GM19397 (cell line): Measurements from ENCODE around the gene CRYBG1.
A peak's percentile ranks its signal among the peaks of the same experiment; 100 is the strongest.

Experiments used
- ATAC-seq: cut with Tn5 transposase; IDR thresholded peaks from one replicate; pipeline ENCODE4 v1.9.1; 2021; ENCODE audit warnings: mild to moderate bottlenecking, moderate library complexity; ENCODE audit not compliant: unreplicated experiment

CRYBG1 gene, protein sequence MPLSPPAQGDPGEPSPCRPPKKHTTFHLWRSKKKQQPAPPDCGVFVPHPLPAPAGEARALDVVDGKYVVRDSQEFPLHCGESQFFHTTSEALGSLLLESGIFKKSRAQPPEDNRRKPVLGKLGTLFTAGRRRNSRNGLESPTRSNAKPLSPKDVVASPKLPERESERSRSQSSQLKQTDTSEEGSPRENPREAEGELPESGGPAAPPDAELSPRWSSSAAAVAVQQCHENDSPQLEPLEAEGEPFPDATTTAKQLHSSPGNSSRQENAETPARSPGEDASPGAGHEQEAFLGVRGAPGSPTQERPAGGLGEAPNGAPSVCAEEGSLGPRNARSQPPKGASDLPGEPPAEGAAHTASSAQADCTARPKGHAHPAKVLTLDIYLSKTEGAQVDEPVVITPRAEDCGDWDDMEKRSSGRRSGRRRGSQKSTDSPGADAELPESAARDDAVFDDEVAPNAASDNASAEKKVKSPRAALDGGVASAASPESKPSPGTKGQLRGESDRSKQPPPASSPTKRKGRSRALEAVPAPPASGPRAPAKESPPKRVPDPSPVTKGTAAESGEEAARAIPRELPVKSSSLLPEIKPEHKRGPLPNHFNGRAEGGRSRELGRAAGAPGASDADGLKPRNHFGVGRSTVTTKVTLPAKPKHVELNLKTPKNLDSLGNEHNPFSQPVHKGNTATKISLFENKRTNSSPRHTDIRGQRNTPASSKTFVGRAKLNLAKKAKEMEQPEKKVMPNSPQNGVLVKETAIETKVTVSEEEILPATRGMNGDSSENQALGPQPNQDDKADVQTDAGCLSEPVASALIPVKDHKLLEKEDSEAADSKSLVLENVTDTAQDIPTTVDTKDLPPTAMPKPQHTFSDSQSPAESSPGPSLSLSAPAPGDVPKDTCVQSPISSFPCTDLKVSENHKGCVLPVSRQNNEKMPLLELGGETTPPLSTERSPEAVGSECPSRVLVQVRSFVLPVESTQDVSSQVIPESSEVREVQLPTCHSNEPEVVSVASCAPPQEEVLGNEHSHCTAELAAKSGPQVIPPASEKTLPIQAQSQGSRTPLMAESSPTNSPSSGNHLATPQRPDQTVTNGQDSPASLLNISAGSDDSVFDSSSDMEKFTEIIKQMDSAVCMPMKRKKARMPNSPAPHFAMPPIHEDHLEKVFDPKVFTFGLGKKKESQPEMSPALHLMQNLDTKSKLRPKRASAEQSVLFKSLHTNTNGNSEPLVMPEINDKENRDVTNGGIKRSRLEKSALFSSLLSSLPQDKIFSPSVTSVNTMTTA (N-terminal part only)

GRCh38 chr6:106360410-106360988, at the start of gene CRYBG1:
Gene CRYBG1, plus strand, starts transcription at chr6:106360717. Its CDS starts 192 bp downstream, at chr6:106360909.
- no peak for ATAC-seq

DNA sequence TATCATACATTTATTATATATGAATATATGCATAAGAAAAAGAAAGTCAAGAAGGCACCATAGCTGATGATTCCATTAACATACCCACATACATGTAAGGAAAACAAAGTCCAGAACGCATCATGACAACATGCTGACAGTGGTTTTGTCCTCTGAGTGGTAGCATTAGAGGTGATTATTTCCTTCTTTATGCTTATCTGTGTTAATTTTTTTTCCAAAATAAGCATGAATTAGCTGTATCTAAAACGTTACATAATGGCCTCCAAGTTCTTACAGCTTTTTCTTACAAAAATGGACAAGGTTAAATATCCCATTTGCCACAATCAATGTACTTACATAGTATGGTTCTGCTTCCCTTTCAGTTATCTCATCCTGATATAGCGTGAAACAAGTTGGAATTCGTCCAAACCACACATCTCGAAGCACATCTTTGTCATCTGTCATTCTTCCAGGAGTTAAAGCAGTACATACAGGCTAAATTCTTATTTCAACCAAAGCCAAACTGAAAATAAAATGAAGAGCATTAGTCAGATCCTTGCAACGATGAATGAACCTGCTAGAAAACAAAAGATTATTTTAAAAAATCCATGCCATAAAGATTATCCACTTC, 44.6 kb upstream of the CRYBG1 start:
- no peak for ATAC-seq

DNA sequence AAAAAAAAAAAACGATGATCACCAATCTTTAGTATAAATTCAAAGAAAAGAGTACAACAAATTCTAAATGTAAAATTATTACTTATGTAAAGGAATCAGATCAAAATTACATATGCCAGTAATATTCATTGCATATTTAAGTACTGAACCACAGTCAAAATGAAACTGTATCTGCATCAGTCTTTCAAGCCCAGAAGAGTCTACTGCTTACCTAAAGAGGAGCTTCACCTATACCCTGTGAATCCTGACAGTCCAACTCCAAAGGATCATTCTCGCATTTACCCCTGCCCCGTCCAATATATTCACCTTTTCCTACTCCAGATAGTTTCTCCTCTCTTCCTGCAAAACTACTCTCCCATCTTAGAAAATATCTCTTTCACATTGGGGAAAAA, 44.1 kb upstream of the CRYBG1 start:
- ATAC-seq, result no peak

DNA sequence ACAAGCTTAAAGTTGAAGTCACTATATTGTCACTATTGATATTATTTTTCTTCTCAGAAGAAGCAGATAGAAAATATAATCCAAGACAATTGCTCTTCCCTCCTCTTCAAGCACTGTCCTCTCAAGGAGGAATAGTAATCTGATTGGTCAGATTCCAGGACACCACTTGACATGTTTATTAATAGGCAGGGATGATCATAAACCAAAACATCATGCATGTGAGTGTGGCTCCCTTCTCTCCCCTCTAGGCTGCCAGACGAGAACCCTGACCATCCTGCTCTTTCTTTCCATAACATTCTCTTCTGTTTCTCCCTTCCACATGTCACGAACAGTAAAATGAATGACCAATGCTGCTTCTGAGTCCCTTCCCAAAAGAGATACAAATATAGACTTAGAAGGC, 42.5 kb upstream of the CRYBG1 start:
- ATAC-seq, result no peak

DNA sequence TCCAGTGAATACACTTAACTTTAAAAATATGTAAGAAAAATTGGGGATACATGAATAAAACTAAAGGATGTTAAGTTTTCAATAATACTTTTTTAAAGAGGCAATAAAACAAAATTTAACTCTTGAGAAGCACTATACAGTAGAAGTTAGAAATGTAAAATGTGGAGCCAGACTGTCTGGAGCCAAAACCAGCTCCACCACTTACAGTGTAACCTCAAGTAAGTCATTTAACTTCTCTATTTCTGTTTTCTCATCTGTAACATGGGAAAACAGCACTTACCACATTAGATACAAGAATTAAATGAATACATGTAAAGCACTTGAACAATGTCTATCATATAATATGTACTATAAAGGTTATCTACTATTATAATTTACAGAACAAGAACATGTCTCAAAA, 41.7 kb upstream of the CRYBG1 start:
- no peak for ATAC-seq

- ATAC-seq, result no peak
Measured at GRCh38 chr6:106321940-106322339, 38.6 kb upstream of the CRYBG1 start.

DNA sequence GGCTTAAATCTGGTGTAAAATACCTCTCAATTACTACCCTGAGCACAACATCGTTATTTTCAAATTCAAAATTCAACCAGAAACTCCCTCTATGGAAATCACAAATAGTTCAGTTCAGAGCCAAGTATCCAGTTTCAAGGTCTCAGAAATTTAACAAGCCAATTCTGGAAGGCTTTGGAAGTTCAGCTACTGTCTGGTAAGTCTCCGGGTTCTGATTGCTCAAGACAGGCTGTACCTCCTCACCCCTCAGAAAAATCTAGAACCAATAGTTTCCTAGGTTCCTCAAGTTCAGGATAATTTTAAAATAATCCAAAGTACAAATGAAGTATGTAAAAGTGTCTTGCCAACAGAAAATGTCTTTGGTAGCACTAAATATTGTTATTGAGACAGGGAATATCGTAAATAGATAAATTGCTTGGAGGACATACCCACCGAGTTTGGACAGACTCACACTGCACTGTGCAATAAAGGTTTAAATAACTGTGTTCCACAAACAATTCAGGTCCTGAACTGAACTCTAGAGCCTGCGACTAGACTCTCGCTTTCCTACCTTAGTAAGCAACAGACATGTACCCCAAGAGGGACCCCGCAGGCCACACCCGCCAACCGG, 35.7 kb upstream of the CRYBG1 start:
- ATAC-seq, result no peak

DNA sequence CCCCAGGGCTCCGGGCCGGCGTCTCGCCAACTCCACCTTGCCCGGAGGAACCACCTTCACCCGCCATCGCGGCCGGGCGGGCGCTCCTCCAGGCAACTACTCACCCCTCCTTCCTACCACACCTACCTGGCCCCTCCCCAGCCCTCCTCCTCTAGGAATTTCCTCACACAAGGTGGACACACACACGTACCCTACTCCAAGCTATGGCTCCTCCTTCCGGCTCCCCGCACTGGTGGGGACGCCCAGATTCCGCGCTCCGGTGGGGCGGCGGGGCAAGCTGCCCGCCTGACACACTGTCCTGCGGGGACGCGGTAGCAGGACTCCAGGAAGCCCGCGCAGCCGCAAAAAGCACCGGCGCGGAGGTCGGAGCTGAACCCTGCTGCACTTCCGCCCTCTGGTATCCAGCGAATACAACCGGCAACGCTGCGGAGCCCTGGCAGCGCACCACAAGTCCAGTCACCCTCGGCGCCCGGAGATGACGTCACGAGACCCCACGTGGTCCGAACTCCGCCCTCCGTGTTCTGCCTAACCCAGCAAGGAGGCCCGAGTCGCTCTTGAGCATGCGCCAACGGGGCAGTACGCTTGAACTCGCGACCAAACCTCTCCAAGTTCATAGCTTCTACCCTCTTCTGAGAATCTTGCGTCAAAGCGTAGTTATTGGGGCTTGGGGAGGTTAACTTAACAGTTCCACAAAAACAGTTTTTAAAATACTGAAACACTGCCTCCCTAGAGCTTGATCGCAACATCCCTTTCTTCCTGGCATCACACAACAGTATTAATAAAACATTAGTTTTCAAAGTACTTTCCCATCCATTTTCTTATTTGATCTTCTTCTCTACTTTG, 35.0 kb upstream of the CRYBG1 start, which contains the start of gene ATG5:
Gene ATG5, minus strand, starts transcription at position 425 of the 843 bp plus-strand sequence. CDS start 9,552 bp downstream, outside the sequence.
- peak; percentile 93 for ATAC-seq

GRCh38 chr6:106334646-106335448, 25.7 kb upstream of the CRYBG1 start:
- ATAC-seq, result no peak

- no peak for ATAC-seq
Measured at GRCh38 chr6:106339334-106340029, 21.0 kb upstream of the CRYBG1 start.

DNA sequence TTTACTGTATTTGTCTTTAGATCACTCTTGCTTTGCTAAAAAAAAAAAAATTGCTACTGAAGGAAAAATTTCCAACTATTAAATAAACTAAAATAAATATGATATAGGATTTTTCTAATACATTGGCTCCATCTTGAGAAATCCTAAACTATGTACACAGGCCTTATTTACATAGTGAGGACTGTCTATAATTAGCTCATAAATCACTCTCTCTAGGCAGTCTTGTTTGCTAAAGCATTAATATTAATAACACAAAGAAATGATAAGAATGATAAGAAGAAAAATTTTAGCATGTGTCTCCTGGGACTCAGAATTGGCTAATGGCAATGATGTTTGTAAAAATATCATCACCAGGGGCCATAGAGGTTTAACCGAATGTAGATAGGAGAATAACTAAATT, 13.3 kb upstream of the CRYBG1 start:
- no peak for ATAC-seq

- ATAC-seq, result no peak
Measured at GRCh38 chr6:106356378-106356777, 4.1 kb upstream of the CRYBG1 start.

DNA sequence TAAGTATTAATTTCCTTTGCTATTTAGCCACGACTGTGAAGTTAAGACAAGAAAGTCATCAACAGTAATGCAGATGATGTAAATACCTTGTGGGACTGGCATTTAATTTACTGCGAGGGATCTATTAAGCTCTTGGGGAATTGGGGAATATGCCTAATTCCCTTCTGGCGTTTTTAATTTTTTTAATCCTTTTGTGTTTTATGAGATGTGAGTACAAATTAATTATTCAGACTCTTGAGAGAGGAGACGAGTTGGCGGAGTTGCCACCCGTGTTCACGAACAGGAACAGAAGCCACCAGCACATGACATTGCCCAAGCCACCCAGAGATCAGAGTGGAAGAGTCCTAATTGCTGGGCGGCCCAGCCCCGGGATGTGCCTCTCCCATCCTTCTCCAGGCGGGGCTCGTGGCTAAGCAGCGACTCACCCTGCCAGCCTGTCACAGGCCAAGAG, 533 bp upstream of the CRYBG1 start:
- ATAC-seq, result no peak

DNA sequence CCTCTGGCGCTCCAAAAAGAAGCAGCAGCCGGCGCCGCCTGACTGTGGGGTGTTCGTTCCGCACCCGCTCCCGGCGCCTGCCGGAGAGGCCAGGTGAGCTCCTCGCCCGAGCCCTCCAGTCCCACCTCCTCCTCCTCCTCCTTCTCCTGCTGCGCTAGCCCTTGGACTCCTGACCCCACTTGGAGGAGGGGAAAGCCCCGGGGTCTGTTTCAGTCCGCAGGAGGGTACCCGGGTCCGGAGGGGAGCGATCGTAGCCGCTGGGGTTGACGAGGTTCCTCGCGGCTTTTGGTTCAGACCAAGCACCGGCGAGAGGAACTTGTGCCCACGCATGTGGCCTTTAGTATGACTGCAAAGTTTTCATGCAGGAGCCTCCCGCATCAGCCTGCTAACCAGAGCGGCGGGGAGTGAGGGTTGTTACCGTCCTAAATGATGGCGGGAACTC, 493 bp downstream of the CRYBG1 start:
- ATAC-seq, result no peak

GRCh38 chr6:106363401-106364138, 3.1 kb downstream of the CRYBG1 start:
- ATAC-seq, result no peak

DNA sequence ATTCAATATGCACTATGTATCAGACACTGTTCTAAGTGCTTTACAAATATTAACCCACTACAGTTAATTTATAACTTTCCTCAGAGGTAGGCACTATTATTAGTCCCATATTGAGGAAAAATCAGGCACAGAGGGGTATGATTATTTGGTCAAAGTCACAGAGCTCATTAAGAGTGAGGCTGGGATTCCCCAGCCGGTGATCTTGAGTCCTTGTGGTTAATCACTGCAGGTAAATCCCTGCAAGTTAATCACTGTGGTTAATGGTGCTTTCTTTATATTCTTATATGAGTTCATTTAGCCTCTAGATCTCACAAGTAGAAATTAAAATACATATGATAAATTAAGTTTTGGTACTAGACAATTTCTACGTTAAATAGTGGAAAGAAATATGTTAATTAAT, 9.2 kb downstream of the CRYBG1 start:
- ATAC-seq, result no peak

GRCh38 chr6:106370639-106371038, 10.1 kb downstream of the CRYBG1 start:
- no peak for ATAC-seq
